ENCODE data around the gene TNFSF13B.

- no peak for TF ChIP-seq CTCF (IDR thresholded peaks at IDR 0.05; ENCODE audit: extremely low read depth in 1 of 2, insufficient read depth in 1 of 2, low read depth in 1 of 2, low read length in 2 of 2)
- no peak for TF ChIP-seq FOS (IDR thresholded peaks at IDR 0.05; ENCODE audit: borderline replicate concordance, insufficient read depth, low read length)
- no peak for TF ChIP-seq POLR2A (IDR thresholded peaks at IDR 0.05; ENCODE audit: low read depth, low read length)
- TF ChIP-seq EZH2 (IDR thresholded peaks at IDR 0.05; ENCODE audit: borderline replicate concordance, low read depth, low read length, severe bottlenecking): no peak
- no peak for TF ChIP-seq JUN (IDR thresholded peaks at IDR 0.05; ENCODE audit: borderline replicate concordance, insufficient read depth, insufficient read length, low read depth)
Measured at GRCh38 chr13:108357228-108357627, 87.7 kb downstream of the TNFSF13B start.
